Measurements from ENCODE around the gene ARFRP1.
"Not testable (repeated sequence)": the region's sequence is repeated elsewhere in the genome, so short reads cannot be mapped to it uniquely, and the experiment has no call there.

DNA sequence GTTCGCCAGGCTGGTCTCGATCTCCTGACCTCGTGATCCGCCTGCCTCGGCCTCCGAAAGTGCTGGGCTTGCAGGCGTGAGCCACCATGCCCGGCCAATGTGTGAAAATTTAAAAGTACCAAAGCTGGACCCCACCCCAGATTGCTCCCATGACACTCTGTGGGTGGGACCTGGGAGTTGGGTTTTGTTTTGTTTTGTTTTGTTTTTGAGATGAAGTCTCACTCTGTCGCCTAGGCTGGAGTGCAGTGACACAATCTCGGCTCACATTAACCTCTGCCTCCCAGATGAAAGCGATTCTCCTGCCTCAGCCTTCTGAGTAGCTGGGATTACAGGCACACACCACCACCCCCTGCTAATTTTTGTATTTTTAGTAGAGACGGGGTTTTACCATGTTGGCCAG is 36.1 kb downstream of the ARFRP1 start:
- TF ChIP-seq, protein P1, sequence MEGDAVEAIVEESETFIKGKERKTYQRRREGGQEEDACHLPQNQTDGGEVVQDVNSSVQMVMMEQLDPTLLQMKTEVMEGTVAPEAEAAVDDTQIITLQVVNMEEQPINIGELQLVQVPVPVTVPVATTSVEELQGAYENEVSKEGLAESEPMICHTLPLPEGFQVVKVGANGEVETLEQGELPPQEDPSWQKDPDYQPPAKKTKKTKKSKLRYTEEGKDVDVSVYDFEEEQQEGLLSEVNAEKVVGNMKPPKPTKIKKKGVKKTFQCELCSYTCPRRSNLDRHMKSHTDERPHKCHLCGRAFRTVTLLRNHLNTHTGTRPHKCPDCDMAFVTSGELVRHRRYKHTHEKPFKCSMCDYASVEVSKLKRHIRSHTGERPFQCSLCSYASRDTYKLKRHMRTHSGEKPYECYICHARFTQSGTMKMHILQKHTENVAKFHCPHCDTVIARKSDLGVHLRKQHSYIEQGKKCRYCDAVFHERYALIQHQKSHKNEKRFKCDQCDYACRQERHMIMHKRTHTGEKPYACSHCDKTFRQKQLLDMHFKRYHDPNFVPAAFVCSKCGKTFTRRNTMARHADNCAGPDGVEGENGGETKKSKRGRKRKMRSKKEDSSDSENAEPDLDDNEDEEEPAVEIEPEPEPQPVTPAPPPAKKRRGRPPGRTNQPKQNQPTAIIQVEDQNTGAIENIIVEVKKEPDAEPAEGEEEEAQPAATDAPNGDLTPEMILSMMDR (IDR thresholded peaks at IDR 0.05), result not testable (repeated sequence)
- not testable (repeated sequence) for TF ChIP-seq HMGXB4 (CRISPR knock-in tag; IDR thresholded peaks at IDR 0.05); ZNF416 (CRISPR knock-in tag; IDR thresholded peaks at IDR 0.05); ATF2 (CRISPR knock-in tag; IDR thresholded peaks at IDR 0.05; ENCODE audit: borderline replicate concordance, low read depth); GABPB1 (CRISPR knock-in tag; IDR thresholded peaks at IDR 0.05); IRF2 (CRISPR knock-in tag; IDR thresholded peaks at IDR 0.05; ENCODE audit: borderline replicate concordance, low read depth); FOXK1 (CRISPR knock-in tag; IDR thresholded peaks at IDR 0.05)
- TF ChIP-seq, protein P2, sequence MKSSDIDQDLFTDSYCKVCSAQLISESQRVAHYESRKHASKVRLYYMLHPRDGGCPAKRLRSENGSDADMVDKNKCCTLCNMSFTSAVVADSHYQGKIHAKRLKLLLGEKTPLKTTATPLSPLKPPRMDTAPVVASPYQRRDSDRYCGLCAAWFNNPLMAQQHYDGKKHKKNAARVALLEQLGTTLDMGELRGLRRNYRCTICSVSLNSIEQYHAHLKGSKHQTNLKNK (CRISPR knock-in tag; IDR thresholded peaks at IDR 0.05), result not testable (repeated sequence)
- TF ChIP-seq, protein P3, sequence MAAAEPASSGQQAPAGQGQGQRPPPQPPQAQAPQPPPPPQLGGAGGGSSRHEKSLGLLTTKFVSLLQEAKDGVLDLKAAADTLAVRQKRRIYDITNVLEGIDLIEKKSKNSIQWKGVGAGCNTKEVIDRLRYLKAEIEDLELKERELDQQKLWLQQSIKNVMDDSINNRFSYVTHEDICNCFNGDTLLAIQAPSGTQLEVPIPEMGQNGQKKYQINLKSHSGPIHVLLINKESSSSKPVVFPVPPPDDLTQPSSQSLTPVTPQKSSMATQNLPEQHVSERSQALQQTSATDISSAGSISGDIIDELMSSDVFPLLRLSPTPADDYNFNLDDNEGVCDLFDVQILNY (CRISPR knock-in tag; IDR thresholded peaks at IDR 0.05), result not testable (repeated sequence)
